ENCODE measurements around the gene MYOG.

MYOG gene

GRCh38 chr1:203072002-203072602, 13.7 kb downstream of the MYOG start:
- DNase-seq (ENCODE audit: low spot score) = no peak

GRCh38 chr1:203069030-203069747, 16.6 kb downstream of the MYOG start:
- no peak for DNase-seq (ENCODE audit: low spot score)

- DNase-seq (ENCODE audit: low spot score) = no peak
Measured at GRCh38 chr1:203066965-203067364, 18.8 kb downstream of the MYOG start.

- DNase-seq (ENCODE audit: low spot score) = no peak
Measured at GRCh38 chr1:203065986-203066385, 19.8 kb downstream of the MYOG start.

GRCh38 chr1:203065191-203065590, 20.6 kb downstream of the MYOG start:
- DNase-seq (ENCODE audit: low spot score) = no peak

GRCh38 chr1:203063287-203063686, 22.5 kb downstream of the MYOG start:
- DNase-seq (ENCODE audit: low spot score) = no peak

- DNase-seq (ENCODE audit: low spot score) = no peak
Measured at GRCh38 chr1:203060115-203060514, 25.7 kb downstream of the MYOG start.

GRCh38 chr1:203059485-203059884, 26.3 kb downstream of the MYOG start:
- no peak for DNase-seq (ENCODE audit: low spot score)

GRCh38 chr1:203058676-203058935, 27.2 kb downstream of the MYOG start:
- no peak for DNase-seq (ENCODE audit: low spot score)

GRCh38 chr1:203057911-203058675, 27.7 kb downstream of the MYOG start:
- no peak for DNase-seq (ENCODE audit: low spot score)

- DNase-seq (ENCODE audit: low spot score) = no peak
Measured at GRCh38 chr1:203056516-203056915, 29.3 kb downstream of the MYOG start.

GRCh38 chr1:203056012-203056411, 29.8 kb downstream of the MYOG start:
- DNase-seq (ENCODE audit: low spot score) = no peak

GRCh38 chr1:203055161-203055799, 30.5 kb downstream of the MYOG start:
- DNase-seq (ENCODE audit: low spot score) = no peak

- DNase-seq (ENCODE audit: low spot score) = no peak
Measured at GRCh38 chr1:203054642-203055041, 31.2 kb downstream of the MYOG start.

- no peak for DNase-seq (ENCODE audit: low spot score)
Measured at GRCh38 chr1:203054184-203054583, 31.6 kb downstream of the MYOG start.

GRCh38 chr1:203052601-203053000, 33.2 kb downstream of the MYOG start:
- no peak for DNase-seq (ENCODE audit: low spot score)

- DNase-seq (ENCODE audit: low spot score) = no peak
Measured at GRCh38 chr1:203051841-203052324, 33.9 kb downstream of the MYOG start.

- DNase-seq (ENCODE audit: low spot score) = no peak
Measured at GRCh38 chr1:203050826-203051225, 35.0 kb downstream of the MYOG start.

- DNase-seq (ENCODE audit: low spot score) = no peak
Measured at GRCh38 chr1:203049576-203050180, 36.1 kb downstream of the MYOG start.

- no peak for DNase-seq (ENCODE audit: low spot score)
Measured at GRCh38 chr1:203049077-203049476, 36.7 kb downstream of the MYOG start.

GRCh38 chr1:203048555-203049051, 37.2 kb downstream of the MYOG start:
- DNase-seq (ENCODE audit: low spot score) = no peak

GRCh38 chr1:203048086-203048485, 37.7 kb downstream of the MYOG start:
- no peak for DNase-seq (ENCODE audit: low spot score)

All from LoVo (cell line).